ENCODE data around the gene ITGA2. TPM values are rescaled to one million over a fixed set of nuclear protein-coding genes. Genes with fewer than 3 reads are reported as not detected.

Gene ITGA2
- total and polyA plus RNA-seq, 2 of the 8 experiments (the other 6 are each of a cell fraction or from before 2014, with no cell fraction given): 1.4 to 7.7 TPM

DNA sequence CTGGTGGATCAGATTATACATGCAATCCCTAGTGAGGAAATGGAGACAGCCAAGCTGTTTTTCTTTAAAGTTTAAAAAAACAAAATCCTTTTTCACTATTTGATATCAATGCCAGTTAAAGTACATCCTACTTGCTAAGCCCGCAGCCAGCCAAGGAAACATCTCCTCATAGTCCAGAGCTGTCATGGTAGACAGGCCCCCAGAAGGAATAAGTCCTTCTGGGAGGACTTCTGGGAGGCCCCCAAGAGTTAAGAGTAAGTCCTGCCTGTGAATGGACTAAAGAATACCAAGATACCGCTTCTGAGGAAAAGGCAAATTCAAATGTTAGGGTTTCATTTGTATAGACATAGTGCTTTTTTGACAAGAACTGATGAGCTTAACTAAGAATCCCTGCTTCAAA, 82.1 kb downstream of the ITGA2 start (continued):
- TF ChIP-seq CHD7 (IDR thresholded peaks at IDR 0.05; ENCODE audit: insufficient replicate concordance, low read length): no peak
- no peak for TF ChIP-seq BACH1 (IDR thresholded peaks at IDR 0.05; ENCODE audit: low read length)
- TF ChIP-seq PHF8 (conservative IDR thresholded peaks at IDR 0.05; ENCODE audit: low read depth, low read length): no peak
- no peak for TF ChIP-seq RBBP5 (IDR thresholded peaks at IDR 0.05; ENCODE audit: borderline replicate concordance, low read depth, low read length)
- TF ChIP-seq CTBP2 (IDR thresholded peaks at IDR 0.05; ENCODE audit: borderline replicate concordance, insufficient read depth, insufficient read length, low read length): no peak
- TF ChIP-seq ASH2L (IDR thresholded peaks at IDR 0.05; ENCODE audit: low read length): no peak
- no peak for TF ChIP-seq TAF7 (optimal IDR thresholded peaks at IDR 0.05; ENCODE audit: borderline replicate concordance, low read depth, low read length)
- TF ChIP-seq JUND (IDR thresholded peaks at IDR 0.05; ENCODE audit: low read length): no peak
- no peak for TF ChIP-seq SRF (IDR thresholded peaks at IDR 0.05; ENCODE audit: low read depth, low read length)
- TF ChIP-seq POLR2AphosphoS5 (IDR thresholded peaks at IDR 0.05; ENCODE audit: low read depth, low read length): no peak

Measured in H1 (cell line).